HL-60/S4 (cell line): ENCODE data around the gene PRL.

Source experiments
- in situ Hi-C: fragments of 300-500 bp; cut with MboI; formaldehyde crosslinking; loops from 2 replicates; pipeline ENCODE4 v1.14.3; 2022; ENCODE audit warnings: low sequenced_read_pairs

PRL gene

GRCh38 chr6:22237526-22237925, 59.3 kb downstream of the PRL start:
- in situ Hi-C loops = no loop called here
